HG02970 (cell line): ENCODE data around the gene GTF2H2.
"Not testable (repeated sequence)": the region's sequence is repeated elsewhere in the genome, so short reads cannot be mapped to it uniquely, and the experiment has no call there.

Experiments used
- ATAC-seq: cut with Tn5 transposase; IDR thresholded peaks from one replicate; pipeline ENCODE4 v1.9.1; 2021; ENCODE audit warnings: mild to moderate bottlenecking, moderate library complexity, moderate number of reproducible peaks; ENCODE audit not compliant: unreplicated experiment, low FRiP score

Gene GTF2H2

DNA sequence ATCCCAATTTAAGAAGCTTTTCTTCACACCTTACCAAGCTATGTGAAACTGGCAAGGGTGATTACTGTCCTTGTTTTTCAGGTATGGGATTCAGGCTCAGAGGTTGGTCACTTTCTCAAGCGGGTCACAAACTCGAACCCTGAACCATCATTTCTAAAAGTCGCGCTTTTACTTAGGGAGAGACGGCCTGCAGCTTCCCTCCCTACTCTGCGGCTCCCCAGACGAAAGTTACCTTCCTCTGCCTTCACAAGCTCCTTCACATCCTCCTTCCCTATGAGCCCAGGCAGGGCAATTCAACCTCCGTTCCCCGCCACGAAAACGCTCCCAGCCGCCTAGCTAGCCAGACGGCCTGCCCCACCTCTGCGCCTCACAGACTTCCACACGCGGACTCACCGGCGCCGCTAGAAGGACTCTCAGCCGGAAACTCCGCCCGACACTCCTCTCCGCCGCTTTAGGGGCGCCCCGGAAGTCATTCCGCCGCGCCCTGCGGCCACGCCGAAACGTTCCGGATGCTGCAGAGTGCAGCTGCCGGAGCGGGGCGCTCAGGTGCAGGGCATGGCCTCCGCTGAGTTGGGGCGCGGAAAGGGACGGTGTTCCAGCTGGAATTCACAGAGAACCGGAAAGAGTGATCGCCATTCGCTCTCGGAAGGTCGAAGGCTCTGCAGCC, at the start of gene GTF2H2:
Gene GTF2H2 (minus strand): TSS at position 415 of the 667 bp plus-strand sequence. CDS start 4,913 bp downstream, outside the sequence.
- peak; percentile 91 for ATAC-seq

DNA sequence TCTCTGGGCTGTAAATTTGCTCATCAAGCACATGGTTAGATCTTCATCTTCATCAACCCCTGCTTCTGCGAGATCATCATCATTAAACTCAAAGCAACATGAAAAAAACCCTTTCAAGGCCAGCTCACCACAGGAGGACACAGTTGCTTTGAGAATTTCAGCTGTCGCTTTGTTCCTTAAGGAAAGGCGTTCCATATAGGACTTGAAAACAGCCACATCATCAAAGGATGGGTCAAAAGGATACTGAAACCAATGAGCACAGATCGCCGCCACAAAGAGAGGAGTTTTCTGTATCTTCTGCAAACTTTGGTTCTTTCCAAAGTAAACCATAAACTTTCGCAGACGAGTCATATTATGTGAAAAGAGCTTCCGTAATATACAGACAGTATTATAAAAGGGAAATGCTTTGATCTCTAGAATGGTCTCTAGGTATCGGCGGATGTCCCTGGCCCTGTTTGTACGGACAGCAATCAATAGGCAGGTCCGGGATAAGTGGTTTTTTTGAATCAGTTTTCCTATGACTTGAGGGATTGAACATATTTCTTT, 42.3 kb upstream of the GTF2H2 start:
- ATAC-seq = not testable (repeated sequence)

DNA sequence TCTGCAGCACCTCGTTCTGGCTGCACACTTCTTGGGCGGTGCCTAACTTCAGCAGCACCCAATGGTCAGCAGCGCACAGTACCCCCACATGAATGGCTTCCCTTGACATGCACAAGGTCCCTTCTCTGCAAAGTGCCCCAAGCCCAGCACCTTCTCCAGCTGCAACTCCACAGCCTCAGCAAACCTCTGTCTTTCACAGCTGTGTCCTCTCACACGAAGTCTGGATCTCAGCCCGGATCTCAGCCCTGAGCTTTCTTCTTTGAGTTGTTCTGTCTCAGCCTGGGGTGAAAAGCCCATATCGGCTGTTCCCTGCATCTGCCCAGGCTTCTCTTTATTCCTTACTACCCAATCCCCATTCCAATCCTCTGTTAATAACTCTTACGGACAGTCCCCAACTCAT, 32.5 kb upstream of the GTF2H2 start:
- not testable (repeated sequence) for ATAC-seq

DNA sequence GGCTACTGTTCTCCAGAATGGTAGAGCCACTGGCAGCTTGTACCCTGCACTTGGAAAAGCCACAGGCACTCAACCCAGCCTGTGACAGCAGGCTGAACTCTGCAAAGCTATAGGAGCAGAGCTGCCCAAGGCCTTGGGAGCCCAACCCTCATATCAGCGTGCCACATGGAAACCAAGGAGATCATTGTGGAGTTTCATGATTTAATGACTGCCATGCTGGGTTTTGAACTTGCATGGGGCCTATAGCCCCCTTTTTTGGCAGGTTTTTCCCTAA, 30.4 kb upstream of the GTF2H2 start:
- ATAC-seq = not testable (repeated sequence)

DNA sequence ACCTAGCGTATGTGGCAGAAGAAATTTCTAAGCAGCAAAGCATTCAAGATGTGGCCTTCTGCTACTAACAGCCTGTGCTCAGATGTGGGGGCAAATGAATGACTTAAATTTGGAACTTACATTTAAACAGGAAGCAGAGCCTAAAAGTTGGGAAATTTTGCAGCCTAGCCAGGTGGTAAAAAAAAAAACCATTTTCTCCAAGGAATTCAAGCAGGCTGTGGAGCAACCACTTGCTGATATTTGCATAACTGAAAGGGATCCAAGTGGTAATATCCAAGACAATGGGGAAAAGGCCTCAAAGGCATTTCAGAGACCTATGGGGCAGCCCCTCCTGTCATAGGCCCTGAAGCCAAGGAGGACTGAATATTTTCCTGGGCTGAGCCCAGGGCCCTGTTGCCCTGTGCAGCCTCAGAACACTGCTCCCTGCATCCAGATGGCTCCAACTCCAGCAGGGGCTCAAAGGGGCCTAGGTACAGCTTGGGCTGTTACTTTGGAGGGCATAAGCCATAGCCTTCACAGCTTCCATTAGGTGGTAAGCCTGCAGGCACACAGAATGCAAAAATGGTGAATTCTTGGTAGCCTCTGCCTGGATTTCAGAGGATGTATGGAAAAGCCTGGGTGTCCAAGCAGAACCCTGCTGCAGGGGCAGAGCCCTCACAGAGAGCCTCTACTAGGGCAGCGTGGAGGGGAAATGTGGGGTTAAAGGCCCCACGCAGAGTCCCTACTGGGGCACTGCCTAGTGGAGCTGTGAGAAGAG, 29.9 kb upstream of the GTF2H2 start:
- ATAC-seq = not testable (repeated sequence)

DNA sequence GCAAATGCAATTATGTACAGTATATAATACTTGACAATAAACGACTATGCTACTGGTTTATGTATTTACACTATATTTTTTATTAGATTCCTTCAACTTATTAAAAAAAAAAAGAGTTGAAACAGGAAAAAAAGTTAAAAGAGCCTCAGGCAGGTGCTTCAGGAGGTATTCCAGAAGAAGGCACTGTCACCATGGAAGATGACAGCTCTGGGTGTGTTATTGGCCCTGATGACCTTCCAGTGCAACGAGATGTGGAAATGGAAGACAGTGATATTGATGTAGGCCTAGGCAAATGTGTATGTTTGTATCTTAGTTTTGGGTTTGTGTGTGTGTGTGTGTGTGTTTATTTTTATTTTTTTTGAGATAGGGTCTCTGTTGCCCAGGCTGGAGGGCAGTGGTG, 22.3 kb upstream of the GTF2H2 start:
- ATAC-seq = not testable (repeated sequence)

DNA sequence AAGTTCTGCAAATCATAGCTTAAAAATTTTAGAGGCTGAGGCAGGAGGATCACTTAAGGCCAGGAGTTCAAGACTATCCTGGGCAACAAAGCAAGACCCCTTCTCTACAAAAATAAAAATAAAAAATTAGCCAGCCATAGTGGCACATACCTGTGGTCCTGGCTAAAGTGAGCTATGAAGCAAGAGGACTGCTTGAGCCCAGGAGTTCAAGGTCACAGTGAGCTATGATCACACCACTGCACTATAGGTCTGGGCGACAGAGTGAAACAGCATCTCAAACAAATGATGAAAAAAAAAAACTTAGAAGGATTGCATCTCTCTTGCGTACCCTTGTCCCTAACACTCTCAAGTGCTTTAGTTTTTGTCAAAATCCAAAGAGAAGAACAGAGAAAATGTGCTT, 21.3 kb upstream of the GTF2H2 start:
- not testable (repeated sequence) for ATAC-seq

DNA sequence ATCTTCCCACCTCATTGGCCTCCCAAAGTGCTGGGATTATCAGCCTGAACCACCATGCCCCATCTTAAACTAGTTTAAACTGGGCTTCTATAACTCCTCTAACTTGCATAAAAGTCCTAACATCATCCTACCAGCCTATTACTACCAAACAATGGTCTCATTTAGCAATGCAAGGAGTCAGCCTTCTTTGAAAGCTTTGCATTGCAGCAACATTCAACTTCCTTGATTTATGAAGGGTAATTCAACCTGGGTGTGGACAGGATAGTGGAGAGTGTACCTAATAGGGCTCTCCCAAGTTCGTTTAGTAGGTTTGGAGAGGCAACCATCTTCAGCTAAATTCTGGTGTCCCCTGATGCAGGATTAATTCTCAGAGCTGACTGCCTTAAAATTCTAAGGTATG, 18.7 kb upstream of the GTF2H2 start:
- not testable (repeated sequence) for ATAC-seq

DNA sequence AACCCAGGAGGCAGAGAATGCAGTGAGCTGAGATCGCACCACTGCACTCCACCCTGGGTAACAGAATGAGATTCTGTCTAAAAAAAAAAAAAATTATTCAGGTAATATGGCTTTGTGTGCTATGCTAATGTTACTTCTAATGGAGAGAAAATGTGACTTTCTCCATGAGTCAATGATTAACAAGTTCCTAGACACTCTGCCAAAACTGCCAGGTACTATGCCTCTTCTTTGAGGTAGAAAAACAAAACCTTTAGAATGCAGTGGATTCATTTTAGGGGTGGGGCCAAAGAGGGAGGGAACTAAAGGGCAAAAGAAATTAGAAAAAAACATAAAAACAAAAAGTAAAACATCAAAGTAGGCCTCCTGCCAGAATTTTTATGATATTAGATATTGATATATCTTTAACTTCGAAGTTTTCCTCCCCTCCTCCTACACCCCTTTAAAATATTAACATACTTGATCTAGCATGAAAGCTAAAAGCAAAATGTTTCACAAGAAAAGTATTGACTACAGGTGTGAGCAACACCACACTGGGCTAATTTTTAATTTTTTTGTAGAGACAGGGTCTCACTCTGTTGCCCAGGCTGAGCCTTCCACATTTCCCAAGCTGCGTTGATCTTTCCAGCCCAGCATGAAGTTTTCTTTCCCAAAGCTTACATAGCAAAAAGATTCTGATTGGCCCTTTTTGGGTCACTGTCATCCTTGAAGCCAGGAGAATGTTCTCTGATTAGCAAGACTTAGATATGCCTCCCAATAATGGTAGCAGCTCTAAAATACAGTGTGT, 17.0 kb upstream of the GTF2H2 start:
- ATAC-seq = not testable (repeated sequence)

DNA sequence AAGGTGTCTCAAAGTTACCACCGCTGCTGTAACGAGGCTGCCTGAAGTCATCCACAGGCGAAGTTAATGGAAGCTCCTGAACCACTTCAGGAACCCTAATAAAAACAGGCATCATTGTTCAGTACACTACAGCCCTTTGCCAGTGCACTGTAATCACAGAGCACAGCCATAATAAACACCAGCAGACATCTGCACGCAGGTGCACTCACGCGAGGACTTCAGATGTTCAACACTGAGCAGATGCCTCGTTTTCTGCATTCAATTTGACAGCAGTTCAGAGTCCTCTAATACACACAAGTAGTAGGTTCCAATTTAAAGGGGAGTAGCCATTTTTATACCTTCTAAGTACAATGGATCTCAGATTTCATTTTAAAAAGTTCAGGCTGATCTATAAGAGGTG, 15.4 kb upstream of the GTF2H2 start:
- ATAC-seq = not testable (repeated sequence)

DNA sequence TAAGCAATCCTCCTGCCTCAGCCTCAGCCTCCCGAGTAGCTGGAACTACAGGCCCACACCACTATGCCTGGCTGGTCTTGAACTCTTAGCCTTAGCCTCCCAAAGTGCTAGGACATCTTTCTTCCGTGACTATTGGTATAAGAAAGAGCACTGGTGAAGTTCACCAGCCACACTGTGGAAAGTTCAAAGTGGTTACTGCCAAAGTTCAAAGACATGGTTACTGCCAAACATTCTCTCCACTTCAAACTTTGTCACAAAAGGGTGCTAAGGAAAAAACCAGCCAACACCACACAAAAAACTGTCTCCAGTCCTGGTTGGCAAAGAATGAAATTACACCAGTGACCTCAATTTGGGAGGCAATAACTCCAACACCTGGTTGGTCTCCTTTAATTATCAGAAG, 14.9 kb upstream of the GTF2H2 start:
- ATAC-seq = not testable (repeated sequence)

DNA sequence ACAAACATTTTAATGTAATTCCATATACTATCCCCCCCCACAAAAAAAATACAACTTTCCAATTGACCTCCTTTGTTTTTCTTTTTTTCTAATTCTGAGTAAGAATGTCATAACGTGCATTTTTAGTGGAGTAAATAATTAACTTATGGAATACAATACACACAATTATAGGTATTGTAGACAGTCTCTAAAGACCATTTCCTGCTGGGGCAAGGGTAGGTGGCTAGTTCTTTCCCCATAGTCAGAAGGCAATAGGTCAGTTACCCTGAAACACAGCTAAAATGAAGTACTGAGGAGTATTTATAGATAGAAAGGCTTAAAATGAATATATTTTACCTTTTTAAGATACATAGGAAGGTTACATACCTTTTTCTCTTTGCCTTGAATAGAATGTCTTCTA, 6.2 kb downstream of the GTF2H2 start:
- ATAC-seq = not testable (repeated sequence)

DNA sequence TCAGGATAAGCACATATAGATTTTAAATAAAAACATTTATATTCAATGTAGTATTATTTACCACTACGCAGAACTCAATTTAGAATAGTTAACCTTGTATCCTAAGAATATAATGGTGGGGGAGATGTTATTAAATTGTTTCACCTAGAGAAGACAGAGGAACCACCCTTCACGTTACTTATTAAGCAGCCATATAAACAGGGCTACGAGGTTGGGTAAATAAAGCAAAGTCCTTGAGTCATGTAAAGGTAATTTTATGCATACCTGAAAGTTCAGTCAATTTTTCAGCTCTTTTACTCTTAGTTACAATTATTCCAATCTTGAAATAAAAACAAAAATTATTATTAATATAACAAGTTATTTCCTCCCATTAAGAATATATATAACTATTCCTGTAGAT, 8.1 kb downstream of the GTF2H2 start:
- ATAC-seq = not testable (repeated sequence)

DNA sequence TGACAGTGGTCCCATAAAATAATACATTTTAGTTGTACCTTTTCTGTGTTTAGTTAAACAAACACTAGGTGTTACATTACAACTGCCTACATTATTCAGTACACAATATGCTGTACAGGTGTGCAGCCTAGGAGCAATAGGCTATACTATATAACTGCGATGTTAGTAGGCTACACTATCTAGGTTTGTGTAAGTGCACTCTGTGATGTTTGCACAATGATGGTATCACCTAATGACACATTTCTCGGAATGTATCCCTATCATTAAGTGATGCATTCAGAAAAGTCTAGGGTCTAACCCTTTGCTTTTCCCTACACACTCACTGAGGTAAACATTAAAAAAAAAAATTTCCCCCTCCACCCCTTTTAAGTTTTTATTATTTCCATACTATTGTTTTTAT, 22.7 kb downstream of the GTF2H2 start:
- not testable (repeated sequence) for ATAC-seq

DNA sequence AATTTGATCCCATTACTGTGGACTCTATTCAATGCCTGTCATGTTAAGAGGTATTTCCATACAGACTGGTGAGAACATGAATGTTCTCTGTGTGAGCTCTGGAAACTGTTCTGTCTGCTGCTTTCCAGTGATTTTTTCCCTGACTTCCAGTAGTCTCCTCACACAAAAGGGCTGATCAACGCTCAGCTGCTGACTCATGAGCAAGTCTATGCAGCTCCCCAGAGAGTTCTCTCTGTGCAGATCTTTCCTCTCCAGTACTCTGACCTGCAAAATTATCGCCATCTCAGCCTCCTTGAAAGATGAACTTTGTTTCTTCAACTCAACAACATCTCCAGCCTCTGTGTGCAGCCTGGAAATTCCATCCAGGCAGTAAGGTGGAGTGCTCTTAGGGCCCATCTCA, 23.3 kb downstream of the GTF2H2 start:
- ATAC-seq = not testable (repeated sequence)

DNA sequence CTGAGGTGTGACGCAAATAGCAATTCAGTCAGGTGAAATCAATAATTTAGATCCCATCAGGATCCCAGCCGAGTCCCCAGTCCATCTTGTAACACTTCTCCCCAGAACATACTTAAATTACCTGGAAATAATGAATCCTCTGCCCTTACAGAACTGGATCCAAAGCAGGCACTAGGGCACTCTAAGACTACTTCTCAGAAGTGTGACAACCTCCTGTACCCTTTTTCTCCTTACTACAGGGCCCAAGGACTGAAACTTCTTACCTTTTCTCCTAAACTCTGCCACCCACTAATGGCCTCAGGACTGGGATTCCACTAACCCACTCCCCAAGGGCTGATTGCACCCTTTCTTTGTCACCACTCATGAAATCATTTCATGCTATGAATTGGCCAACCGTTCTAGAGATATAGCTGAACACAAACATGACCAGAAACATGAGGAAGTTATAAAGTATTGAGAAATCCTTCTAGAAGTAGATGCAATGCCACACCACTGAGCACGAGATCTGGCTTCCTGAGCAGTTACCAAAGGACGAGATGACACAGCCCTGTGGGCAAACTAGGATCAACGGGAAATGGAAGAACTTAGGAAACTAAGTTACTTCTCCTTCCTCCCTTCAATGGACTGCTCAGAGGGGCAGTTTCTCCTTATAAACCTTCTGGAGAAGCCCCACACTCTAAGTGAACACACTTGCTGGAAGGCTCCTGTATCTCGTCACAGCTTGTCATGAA, 36.3 kb downstream of the GTF2H2 start:
- ATAC-seq = not testable (repeated sequence)

DNA sequence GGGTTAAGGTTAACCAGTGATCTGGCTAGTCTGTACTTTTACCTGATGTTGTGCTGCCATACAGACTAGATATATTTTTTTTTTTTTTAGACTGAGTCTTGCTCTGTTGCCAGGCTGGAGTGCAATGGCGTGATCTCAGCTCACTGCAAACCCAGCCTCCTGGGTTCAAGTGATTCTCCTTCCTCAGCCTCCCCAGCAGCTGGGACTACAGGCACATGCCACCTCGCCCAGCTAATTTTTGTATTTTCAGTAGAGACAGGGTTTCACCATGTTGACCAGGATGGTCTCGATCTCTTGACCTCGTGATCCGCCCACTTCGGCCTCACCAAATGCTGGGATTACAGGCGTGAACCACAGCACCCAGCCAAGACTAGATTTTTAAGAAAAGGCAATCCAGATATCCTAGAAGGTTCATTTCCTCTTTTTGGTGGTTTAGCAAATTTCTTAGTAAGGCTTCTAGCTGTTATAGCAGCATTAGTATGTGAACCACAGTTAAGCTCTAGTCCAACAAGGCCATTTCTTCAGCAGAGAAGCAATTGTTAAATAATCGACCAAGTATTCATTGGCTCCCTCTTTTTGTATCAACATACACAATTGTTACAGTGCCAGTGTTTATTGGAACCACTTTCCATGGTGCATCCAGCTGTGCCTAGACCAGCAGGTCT, 42.1 kb downstream of the GTF2H2 start, which contains the start of gene NAIP:
Gene NAIP (minus strand): TSS at position 51 of the 665 bp plus-strand sequence. CDS start 12,424 bp downstream, outside the sequence.
- ATAC-seq = not testable (repeated sequence)

DNA sequence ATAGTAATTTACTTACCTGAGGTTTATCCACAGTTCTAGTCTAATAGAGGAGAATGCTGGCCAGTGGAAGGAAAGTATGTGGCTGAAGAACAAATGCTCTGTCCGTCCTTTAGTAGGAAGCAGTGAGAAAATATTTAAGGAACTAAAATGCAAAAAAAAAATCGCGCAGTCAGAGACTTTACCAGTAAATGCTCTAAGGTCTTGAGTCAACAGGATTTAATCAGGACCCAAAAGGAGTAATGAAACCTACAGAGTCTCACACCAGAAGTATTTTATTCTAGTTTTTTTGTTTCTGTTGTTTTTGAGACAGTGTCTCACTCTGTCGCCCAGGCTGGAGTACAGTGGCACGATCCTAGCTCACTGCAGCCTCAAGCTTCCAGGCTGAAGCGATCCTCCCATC, 46.8 kb downstream of the GTF2H2 start:
- ATAC-seq = not testable (repeated sequence)

DNA sequence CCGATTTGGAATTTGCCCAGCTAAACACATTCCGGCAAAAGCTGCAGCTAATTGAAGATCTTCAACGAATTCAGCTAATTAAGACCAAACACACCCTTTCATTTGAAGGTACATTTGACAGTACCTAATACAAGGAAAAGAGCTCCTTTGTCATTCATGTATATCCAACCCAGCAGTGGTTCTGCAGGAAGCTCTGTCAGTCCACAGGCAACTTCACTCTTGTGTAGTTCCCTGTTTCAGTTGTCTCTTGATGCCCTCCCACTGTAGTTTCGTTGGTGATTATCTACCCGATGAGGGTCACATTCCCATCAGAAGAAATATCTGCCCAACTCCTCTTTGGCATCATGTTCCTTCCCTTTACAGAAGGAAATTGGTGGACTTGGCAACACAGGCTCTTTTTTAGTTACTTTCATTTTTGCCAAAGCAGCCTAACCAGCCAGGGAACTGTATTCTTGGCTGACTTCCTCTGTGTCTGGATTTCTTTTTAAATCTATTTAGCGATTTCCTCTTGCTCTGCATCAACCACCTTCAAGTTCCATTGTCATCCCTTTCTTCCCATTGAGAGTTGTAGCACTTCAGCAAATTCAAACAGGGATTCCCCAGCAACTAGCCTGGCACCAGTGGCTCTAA, 49.0 kb downstream of the GTF2H2 start:
- ATAC-seq = not testable (repeated sequence)
